Measurements from ENCODE around the gene TAS1R2. TPM values are rescaled to one million over a fixed set of nuclear protein-coding genes. Genes with fewer than 3 reads are reported as not detected.
A peak's percentile ranks its signal among the peaks of the same experiment; 100 is the strongest.

The TAS1R2 gene
- polyA plus RNA-seq, 1 of the 3 experiments (the other 2 are of a cell fraction), result not detected

- ChIA-PET CTCF (interaction anchor here (0.7 to 25.9 kb wide), 14 partner anchors 10 to 287 kb away, joined by 3 to 350 read pairs (median 9); partner anchors contain the start of genes ALDH4A1 and IFFO2), POLR2A (interaction anchor here (2.4 kb wide), 1 partner anchor 17 kb away, joined by 8 read pairs; the partner anchor contains the start of gene ALDH4A1)
- no peak for DNase-seq
- H3K4me3 ChIP-seq (ENCODE audit: low read depth in 2 of 2, low read length in 1 of 2), result no peak overlapping the region
- no peak overlapping the region for H3K27ac ChIP-seq (ENCODE audit: low read depth in 2 of 2, low read length in 1 of 2)
- no peak for TF ChIP-seq FOXM1 (IDR thresholded peaks at IDR 0.05; ENCODE audit: low read depth)
- TF ChIP-seq PBX3 (IDR thresholded peaks at IDR 0.05), result no peak
- no peak for TF ChIP-seq EZH2phosphoT487 (IDR thresholded peaks at IDR 0.05; ENCODE audit: borderline replicate concordance, low read depth)
- TF ChIP-seq GABPA (IDR thresholded peaks at IDR 0.05; ENCODE audit: low read depth), result no peak
- no peak for TF ChIP-seq RFX5 (IDR thresholded peaks at IDR 0.05; ENCODE audit: low read length)
- no peak for TF ChIP-seq MEF2A (IDR thresholded peaks at IDR 0.05; ENCODE audit: borderline replicate concordance, low read depth)
- TF ChIP-seq RAD21 (IDR thresholded peaks at IDR 0.05; ENCODE audit: low read length), result no peak
- no peak for TF ChIP-seq MXI1 (IDR thresholded peaks at IDR 0.05; ENCODE audit: low read depth, low read length)
- no peak for TF ChIP-seq TEAD4 (IDR thresholded peaks at IDR 0.05; ENCODE audit: borderline replicate concordance, insufficient read depth)
- TF ChIP-seq, protein P1, sequence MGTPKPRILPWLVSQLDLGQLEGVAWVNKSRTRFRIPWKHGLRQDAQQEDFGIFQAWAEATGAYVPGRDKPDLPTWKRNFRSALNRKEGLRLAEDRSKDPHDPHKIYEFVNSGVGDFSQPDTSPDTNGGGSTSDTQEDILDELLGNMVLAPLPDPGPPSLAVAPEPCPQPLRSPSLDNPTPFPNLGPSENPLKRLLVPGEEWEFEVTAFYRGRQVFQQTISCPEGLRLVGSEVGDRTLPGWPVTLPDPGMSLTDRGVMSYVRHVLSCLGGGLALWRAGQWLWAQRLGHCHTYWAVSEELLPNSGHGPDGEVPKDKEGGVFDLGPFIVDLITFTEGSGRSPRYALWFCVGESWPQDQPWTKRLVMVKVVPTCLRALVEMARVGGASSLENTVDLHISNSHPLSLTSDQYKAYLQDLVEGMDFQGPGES (IDR thresholded peaks at IDR 0.05; ENCODE audit: low read depth, low read length), result no peak
- no peak for TF ChIP-seq JUND (IDR thresholded peaks at IDR 0.05)
- H3K9me2 ChIP-seq, result no peaks in the 10 kb centered on the region
- H3K4me2 ChIP-seq, result 0 out of 2 replicates have a peak overlapping the region, but pooled peaks have one; percentile 43
- peaks cover 0 to 4% of the 10 kb centered on the region in 2 experiments; a peak in 2 of 4 replicates for H3K4me1 ChIP-seq (ENCODE audit: control insufficient read depth in 1 of 2, insufficient read depth in 2 of 2, low read depth in 1 of 2, low read length in 1 of 2)
- H2AFZ ChIP-seq (ENCODE audit: low read depth), result no peak overlapping the region
- H3K27me3 ChIP-seq (ENCODE audit: insufficient read depth), result no peaks in the 10 kb centered on the region
- H3K79me2 ChIP-seq (ENCODE audit: insufficient read depth), result no peaks in the 10 kb centered on the region
- H3K9ac ChIP-seq, result no peak overlapping the region
- peaks cover 5% of the 10 kb centered on the region for H3F3A ChIP-seq (replicated peaks; ENCODE audit: insufficient read depth)
- H3K9me3 ChIP-seq, result no peaks in the 10 kb centered on the region
- no peaks in the 10 kb centered on the region for H4K20me1 ChIP-seq (ENCODE audit: insufficient read depth)
- peaks cover 0 to 3% of the 10 kb centered on the region in 2 experiments for H3K36me3 ChIP-seq (replicated peaks in 1 of 2; ENCODE audit: control insufficient read depth in 1 of 2, insufficient read depth in 2 of 2, low read length in 1 of 2)
- 89% methylated on average over 13 of the region's 17 CpGs for WGBS (ENCODE audit: low lambda C conversion rate)
Observed at GRCh38 chr1:18885311-18886002, 26.0 kb upstream of the TAS1R2 start.

GRCh38 chr1:18884727-18885126 is 25.3 kb upstream of the TAS1R2 start:
- TF ChIP-seq, protein P2, sequence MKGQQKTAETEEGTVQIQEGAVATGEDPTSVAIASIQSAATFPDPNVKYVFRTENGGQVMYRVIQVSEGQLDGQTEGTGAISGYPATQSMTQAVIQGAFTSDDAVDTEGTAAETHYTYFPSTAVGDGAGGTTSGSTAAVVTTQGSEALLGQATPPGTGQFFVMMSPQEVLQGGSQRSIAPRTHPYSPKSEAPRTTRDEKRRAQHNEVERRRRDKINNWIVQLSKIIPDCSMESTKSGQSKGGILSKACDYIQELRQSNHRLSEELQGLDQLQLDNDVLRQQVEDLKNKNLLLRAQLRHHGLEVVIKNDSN (IDR thresholded peaks at IDR 0.05; ENCODE audit: borderline replicate concordance, low read depth), result no peak
- TF ChIP-seq, protein P1 (IDR thresholded peaks at IDR 0.05; ENCODE audit: low read depth, low read length), result no peak
- no peak for TF ChIP-seq MXI1 (IDR thresholded peaks at IDR 0.05; ENCODE audit: low read depth, low read length)
- Histone ChIP-seq H3K4me1 (ENCODE audit: control insufficient read depth in 1 of 2, insufficient read depth in 2 of 2, low read depth in 1 of 2, low read length in 1 of 2) (peaks cover 1 to 4% of the 10 kb centered on the region in 2 experiments; a peak in 2 of 4 replicates), H3K4me3 (ENCODE audit: low read depth in 2 of 2, low read length in 1 of 2) (no peak overlapping the region), H3K27me3 (ENCODE audit: insufficient read depth) (no peaks in the 10 kb centered on the region), H3K9ac (no peak overlapping the region), H4K20me1 (ENCODE audit: insufficient read depth) (no peaks in the 10 kb centered on the region), H3K36me3 (replicated peaks in 1 of 2; ENCODE audit: control insufficient read depth in 1 of 2, insufficient read depth in 2 of 2, low read length in 1 of 2) (peaks cover 0 to 3% of the 10 kb centered on the region in 2 experiments), H3K9me3 (no peaks in the 10 kb centered on the region), H3K79me2 (ENCODE audit: insufficient read depth) (no peaks in the 10 kb centered on the region), H3K4me2 (no peak overlapping the region), H3K27ac (ENCODE audit: low read depth in 2 of 2, low read length in 1 of 2) (no peak overlapping the region), H2AFZ (ENCODE audit: low read depth) (no peak overlapping the region), H3F3A (replicated peaks; ENCODE audit: insufficient read depth) (peaks cover 5% of the 10 kb centered on the region), H3K9me2 (no peaks in the 10 kb centered on the region)
- CTCF ChIA-PET, result interaction anchor here (0.7 to 25.9 kb wide), 47 partner anchors 10 to 746 kb away, joined by 3 to 350 read pairs (median 4); partner anchors contain the start of genes ALDH4A1, EMC1, IFFO2 and MRTO4
- POLR2A ChIA-PET, result interaction anchor here (2.4 kb wide), 1 partner anchor 18 kb away, joined by 8 read pairs; the partner anchor contains the start of gene ALDH4A1
- no peak for DNase-seq
- 61% methylated on average over 6 of the region's 6 CpGs for WGBS (ENCODE audit: low lambda C conversion rate)
